Measurements from ENCODE around the gene SMIM10L1.

SMIM10L1 gene

GRCh38 chr12:11154400-11154925 lies 16.5 kb upstream of the SMIM10L1 start:
- H3K4me1 ChIP-seq (ENCODE audit: control insufficient read depth in 2 of 2, insufficient read depth in 1 of 2, low read depth in 1 of 2, low read length in 2 of 2), result peaks cover 0 to 7% of the 10 kb centered on the region in 2 donors
- H2BK15ac ChIP-seq (ENCODE audit: low read length), result no peak overlapping the region
- no peak overlapping the region for H2BK12ac ChIP-seq (ENCODE audit: low read length)
- peaks cover 6 to 31% of the 10 kb centered on the region in 2 donors for H3K36me3 ChIP-seq (replicated peaks in 1 of 2; ENCODE audit: control insufficient read depth in 2 of 2, insufficient read depth in 2 of 2, low read length in 2 of 2)
- no peaks in the 10 kb centered on the region for H3K79me1 ChIP-seq (ENCODE audit: low read depth, low read length)
- H3K27ac ChIP-seq (replicated peaks; ENCODE audit: low read length), result no peak overlapping the region
- H3K4me2 ChIP-seq (ENCODE audit: insufficient read depth, low read length, poor library complexity, severe bottlenecking), result no peak overlapping the region
- no peak overlapping the region for H2AK5ac ChIP-seq (ENCODE audit: low read depth, low read length)
- no peak overlapping the region for H2AFZ ChIP-seq (ENCODE audit: low read length)
- H3K9me3 ChIP-seq (replicated peaks in 1 of 2; ENCODE audit: control insufficient read depth in 2 of 2, insufficient read depth in 1 of 2, low read depth in 1 of 2, low read length in 2 of 2), result peaks cover 5 to 48% of the 10 kb centered on the region in 2 donors
- H4K8ac ChIP-seq (ENCODE audit: low read depth, low read length), result no peak overlapping the region
- no peak overlapping the region for H2BK5ac ChIP-seq (ENCODE audit: low read length)
- no peak for DNase-seq (ENCODE audit: low spot score)
- H4K91ac ChIP-seq (ENCODE audit: low read depth, low read length, poor library complexity), result no peak overlapping the region
- no peak overlapping the region for H3K23ac ChIP-seq (ENCODE audit: low read depth, low read length, poor library complexity)
- H2BK120ac ChIP-seq (ENCODE audit: low read depth, low read length), result no peak overlapping the region
- H3K9ac ChIP-seq (ENCODE audit: low read depth, low read length, poor library complexity), result no peak overlapping the region
- no peaks in the 10 kb centered on the region for H3K27me3 ChIP-seq (ENCODE audit: control insufficient read depth in 3 of 3, insufficient read depth in 3 of 3, low read depth in 1 of 3, low read length in 3 of 3)
- H3K4ac ChIP-seq (ENCODE audit: low read length), result no peak overlapping the region
- H3K4me3 ChIP-seq (ENCODE audit: low read length in 2 of 2), result no peak overlapping the region
- WGBS, 2 donors (ENCODE audit: extremely low coverage in 2 of 2, insufficient read length in 2 of 2, insufficient replicate concordance in 1 of 2), result no CpG with 5 or more reads among the region's 1 CpG
- no peak overlapping the region for H3K14ac ChIP-seq (ENCODE audit: low read length)
- H3K18ac ChIP-seq (ENCODE audit: low read length), result no peak overlapping the region

- no peak overlapping the region for H3K4ac ChIP-seq (ENCODE audit: low read length)
- no peak overlapping the region for H3K27ac ChIP-seq (replicated peaks; ENCODE audit: low read length)
- H3K14ac ChIP-seq (ENCODE audit: low read length), result no peak overlapping the region
- no peak overlapping the region for H2BK5ac ChIP-seq (ENCODE audit: low read length)
- no peak overlapping the region for H4K8ac ChIP-seq (ENCODE audit: low read depth, low read length)
- no peak overlapping the region for H2AFZ ChIP-seq (ENCODE audit: low read length)
- no peak overlapping the region for H3K23ac ChIP-seq (ENCODE audit: low read depth, low read length, poor library complexity)
- no CpG with 5 or more reads among the region's 5 CpGs for WGBS, 2 donors (ENCODE audit: extremely low coverage in 2 of 2, insufficient read length in 2 of 2, insufficient replicate concordance in 1 of 2)
- H3K27me3 ChIP-seq (ENCODE audit: control insufficient read depth in 3 of 3, insufficient read depth in 3 of 3, low read depth in 1 of 3, low read length in 3 of 3), result no peaks in the 10 kb centered on the region
- no peak overlapping the region for H3K4me3 ChIP-seq (ENCODE audit: low read length in 2 of 2)
- no peak overlapping the region for H2BK120ac ChIP-seq (ENCODE audit: low read depth, low read length)
- H4K91ac ChIP-seq (ENCODE audit: low read depth, low read length, poor library complexity), result no peak overlapping the region
- no peak overlapping the region for H2AK5ac ChIP-seq (ENCODE audit: low read depth, low read length)
- H3K4me1 ChIP-seq (ENCODE audit: control insufficient read depth in 2 of 2, insufficient read depth in 1 of 2, low read depth in 1 of 2, low read length in 2 of 2), result peaks cover 0 to 7% of the 10 kb centered on the region in 2 donors
- peaks cover 2 to 30% of the 10 kb centered on the region in 2 donors for H3K9me3 ChIP-seq (replicated peaks in 1 of 2; ENCODE audit: control insufficient read depth in 2 of 2, insufficient read depth in 1 of 2, low read depth in 1 of 2, low read length in 2 of 2)
- no peak overlapping the region for H2BK12ac ChIP-seq (ENCODE audit: low read length)
- DNase-seq (ENCODE audit: low spot score), result no peak
- H3K4me2 ChIP-seq (ENCODE audit: insufficient read depth, low read length, poor library complexity, severe bottlenecking), result no peak overlapping the region
- H3K9ac ChIP-seq (ENCODE audit: low read depth, low read length, poor library complexity), result no peak overlapping the region
- peaks cover 0 to 57% of the 10 kb centered on the region in 2 donors for H3K36me3 ChIP-seq (replicated peaks in 1 of 2; ENCODE audit: control insufficient read depth in 2 of 2, insufficient read depth in 2 of 2, low read length in 2 of 2)
- H3K18ac ChIP-seq (ENCODE audit: low read length), result no peak overlapping the region
- no peak overlapping the region for H2BK15ac ChIP-seq (ENCODE audit: low read length)
- H3K79me1 ChIP-seq (ENCODE audit: low read depth, low read length), result peaks cover 1% of the 10 kb centered on the region
These were observed 12.0 kb upstream of the SMIM10L1 start for GRCh38 chr12:11158885-11159444.

DNA sequence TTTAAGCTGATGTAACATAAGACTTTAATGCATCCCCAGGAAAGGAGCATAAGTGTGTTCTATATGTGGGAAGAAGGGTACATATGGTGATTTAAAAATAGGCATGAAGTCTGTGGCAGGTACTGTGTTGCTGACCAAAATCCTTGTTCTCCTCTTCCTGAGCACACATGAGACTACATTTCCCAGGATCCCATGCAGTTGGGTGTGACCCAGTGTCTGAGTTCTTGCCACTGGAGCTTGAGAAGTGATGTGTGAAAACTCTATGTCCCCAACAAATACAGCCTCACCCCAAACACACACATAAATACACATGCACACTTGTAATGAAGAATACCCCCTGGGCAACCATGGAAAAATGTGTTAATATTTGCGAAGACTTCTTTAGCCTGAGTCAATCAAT lies 8.5 kb upstream of the SMIM10L1 start:
- Histone ChIP-seq H2BK15ac (ENCODE audit: low read length) (no peak overlapping the region), H4K8ac (ENCODE audit: low read depth, low read length) (peak overlapping the region; percentile 48), H3K79me1 (ENCODE audit: low read depth, low read length) (peaks cover 4% of the 10 kb centered on the region), H2BK12ac (ENCODE audit: low read length) (no peak overlapping the region), H3K18ac (ENCODE audit: low read length) (no peak overlapping the region), H3K36me3 (replicated peaks in 1 of 2; ENCODE audit: control insufficient read depth in 2 of 2, insufficient read depth in 2 of 2, low read length in 2 of 2) (peaks cover 6 to 75% of the 10 kb centered on the region in 2 donors), H3K4me2 (ENCODE audit: insufficient read depth, low read length, poor library complexity, severe bottlenecking) (no peak overlapping the region), H3K14ac (ENCODE audit: low read length) (no peak overlapping the region), H3K4me3 (ENCODE audit: low read length in 2 of 2) (no peak overlapping the region), H3K4ac (ENCODE audit: low read length) (no peak overlapping the region), H3K27me3 (ENCODE audit: control insufficient read depth in 3 of 3, insufficient read depth in 3 of 3, low read depth in 1 of 3, low read length in 3 of 3) (no peaks in the 10 kb centered on the region), H3K4me1 (ENCODE audit: control insufficient read depth in 2 of 2, insufficient read depth in 1 of 2, low read depth in 1 of 2, low read length in 2 of 2) (peaks cover 0 to 7% of the 10 kb centered on the region in 2 donors), H2AK5ac (ENCODE audit: low read depth, low read length) (no peak overlapping the region), H3K9ac (ENCODE audit: low read depth, low read length, poor library complexity) (no peak overlapping the region), H2BK120ac (ENCODE audit: low read depth, low read length) (no peak overlapping the region), H4K91ac (ENCODE audit: low read depth, low read length, poor library complexity) (no peak overlapping the region), H2AFZ (ENCODE audit: low read length) (no peak overlapping the region), H2BK5ac (ENCODE audit: low read length) (no peak overlapping the region), H3K27ac (replicated peaks; ENCODE audit: low read length) (no peak overlapping the region), H3K23ac (ENCODE audit: low read depth, low read length, poor library complexity) (no peak overlapping the region), H3K9me3 (replicated peaks in 1 of 2; ENCODE audit: control insufficient read depth in 2 of 2, insufficient read depth in 1 of 2, low read depth in 1 of 2, low read length in 2 of 2) (no peaks in the 10 kb centered on the region)
- no peak for DNase-seq (ENCODE audit: low spot score)
- no CpG with 5 or more reads among the region's 1 CpG for WGBS, 2 donors (ENCODE audit: extremely low coverage in 2 of 2, insufficient read length in 2 of 2, insufficient replicate concordance in 1 of 2)

GRCh38 chr12:11164384-11164783 lies 6.6 kb upstream of the SMIM10L1 start:
- H3K4me3 ChIP-seq (ENCODE audit: low read length in 2 of 2), result no peak overlapping the region
- H4K91ac ChIP-seq (ENCODE audit: low read depth, low read length, poor library complexity), result no peak overlapping the region
- H3K4me1 ChIP-seq (ENCODE audit: control insufficient read depth in 2 of 2, insufficient read depth in 1 of 2, low read depth in 1 of 2, low read length in 2 of 2), result no peaks in the 10 kb centered on the region
- no peak overlapping the region for H2BK15ac ChIP-seq (ENCODE audit: low read length)
- no peak overlapping the region for H3K14ac ChIP-seq (ENCODE audit: low read length)
- no peak overlapping the region for H2AK5ac ChIP-seq (ENCODE audit: low read depth, low read length)
- no peak overlapping the region for H3K23ac ChIP-seq (ENCODE audit: low read depth, low read length, poor library complexity)
- no peak overlapping the region for H3K27ac ChIP-seq (replicated peaks; ENCODE audit: low read length)
- no peak overlapping the region for H2BK12ac ChIP-seq (ENCODE audit: low read length)
- DNase-seq (ENCODE audit: low spot score), result no peak
- H4K8ac ChIP-seq (ENCODE audit: low read depth, low read length), result no peak overlapping the region
- H3K9ac ChIP-seq (ENCODE audit: low read depth, low read length, poor library complexity), result no peak overlapping the region
- H3K27me3 ChIP-seq (ENCODE audit: control insufficient read depth in 3 of 3, insufficient read depth in 3 of 3, low read depth in 1 of 3, low read length in 3 of 3), result no peaks in the 10 kb centered on the region
- H2BK120ac ChIP-seq (ENCODE audit: low read depth, low read length), result no peak overlapping the region
- H3K4ac ChIP-seq (ENCODE audit: low read length), result no peak overlapping the region
- H3K79me1 ChIP-seq (ENCODE audit: low read depth, low read length), result peaks cover 4% of the 10 kb centered on the region
- H3K36me3 ChIP-seq (replicated peaks in 1 of 2; ENCODE audit: control insufficient read depth in 2 of 2, insufficient read depth in 2 of 2, low read length in 2 of 2), result peaks cover 6 to 90% of the 10 kb centered on the region in 2 donors
- H3K4me2 ChIP-seq (ENCODE audit: insufficient read depth, low read length, poor library complexity, severe bottlenecking), result no peak overlapping the region
- H3K9me3 ChIP-seq (replicated peaks in 1 of 2; ENCODE audit: control insufficient read depth in 2 of 2, insufficient read depth in 1 of 2, low read depth in 1 of 2, low read length in 2 of 2), result no peaks in the 10 kb centered on the region
- H2BK5ac ChIP-seq (ENCODE audit: low read length), result no peak overlapping the region
- no peak overlapping the region for H3K18ac ChIP-seq (ENCODE audit: low read length)
- H2AFZ ChIP-seq (ENCODE audit: low read length), result no peak overlapping the region
